Activated CD4-positive, alpha-beta T cell treated with anti-CD3 and anti-CD28 coated beads, Interleukin-2, Interleukin-4, amounts not matched to agents 100 ng/mL and 50 ng/mL, durations not matched to agents 16 hours and 8 hours (primary cell): Measurements from ENCODE around the gene GHITM.

Experiments
- DNase-seq: peaks from one replicate; pipeline ENCODE4 v3.0.0-alpha.2; 2020; ENCODE audit warnings: low spot score

Gene GHITM

GRCh38 chr10:84200537-84201243 is 61.4 kb downstream of the GHITM start:
- no peak for DNase-seq

GRCh38 chr10:84201244-84201606 is 61.9 kb downstream of the GHITM start:
- no peak for DNase-seq

DNA sequence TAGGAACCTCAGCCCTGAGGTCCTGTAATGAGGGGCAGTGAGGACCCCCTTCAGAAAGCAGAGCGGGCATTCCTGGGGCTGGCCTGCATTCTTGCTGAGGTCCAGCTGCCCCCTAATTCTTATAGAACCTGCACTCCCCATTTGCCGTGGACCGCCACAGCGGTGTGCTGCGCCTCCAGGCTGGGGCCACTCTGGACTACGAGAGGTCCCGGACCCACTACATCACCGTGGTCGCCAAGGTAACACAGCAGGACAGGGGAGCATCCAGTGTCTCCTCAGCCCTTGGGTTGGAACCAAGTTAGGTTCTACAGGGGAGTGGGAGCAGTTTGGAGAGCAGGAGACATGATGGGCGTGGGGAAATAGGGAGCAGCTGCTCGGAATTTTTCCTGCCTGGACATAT is 62.4 kb downstream of the GHITM start:
- DNase-seq, result no peak

DNA sequence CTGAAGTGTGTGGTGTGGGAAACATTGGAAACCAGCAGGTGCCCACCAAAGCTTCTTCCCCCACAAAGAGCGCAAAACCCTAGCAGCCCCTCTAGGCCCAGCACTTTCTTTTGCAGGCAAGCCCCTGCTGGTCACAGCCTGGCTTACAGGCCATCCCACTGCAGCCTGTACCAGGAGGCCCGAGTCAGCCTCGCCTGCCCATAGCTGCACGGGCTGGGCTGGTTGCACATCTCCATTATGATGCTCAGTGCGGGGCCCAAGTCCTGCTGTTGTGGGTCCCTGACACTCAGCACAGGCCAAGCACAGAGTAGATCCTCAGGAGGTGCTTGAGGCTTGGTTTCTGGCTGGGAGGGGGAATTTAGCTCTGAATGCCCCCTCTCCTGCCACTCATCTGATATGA is 63.0 kb downstream of the GHITM start:
- no peak for DNase-seq
